Measurements from ENCODE around the gene KCNIP1.

Gene KCNIP1

DNA sequence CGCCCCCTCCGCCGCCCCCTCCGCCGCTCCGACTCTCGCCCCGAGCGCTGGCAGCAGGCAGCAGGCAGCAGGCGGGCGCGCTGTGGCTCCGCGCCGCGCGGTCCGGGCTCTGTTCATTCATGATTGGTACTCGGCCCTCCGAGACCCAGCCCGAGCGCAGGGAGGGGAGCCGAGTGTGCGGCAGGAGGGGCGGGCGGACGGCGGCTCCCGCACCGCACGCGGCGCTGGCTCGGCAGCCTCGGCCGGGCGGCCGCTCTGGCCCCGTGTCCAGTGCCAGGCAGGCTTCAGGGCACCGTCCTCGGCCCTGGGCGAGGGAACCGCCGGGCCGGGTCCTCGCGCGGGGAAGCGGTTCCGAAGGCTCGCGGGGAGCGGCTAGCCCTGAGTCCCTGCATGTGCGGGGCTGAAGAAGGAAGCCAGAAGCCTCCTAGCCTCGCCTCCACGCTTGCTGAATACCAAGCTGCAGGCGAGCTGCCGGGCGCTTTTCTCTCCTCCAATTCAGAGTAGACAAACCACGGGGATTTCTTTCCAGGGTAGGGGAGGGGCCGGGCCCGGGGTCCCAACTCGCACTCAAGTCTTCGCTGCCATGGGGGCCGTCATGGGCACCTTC lies at the start of gene KCNIP1:
KCNIP1 (plus strand) TSS at position 31 of the 607 bp plus-strand sequence.
- peak; percentile 60 for DNase-seq (ENCODE audit: low spot score)

DNA sequence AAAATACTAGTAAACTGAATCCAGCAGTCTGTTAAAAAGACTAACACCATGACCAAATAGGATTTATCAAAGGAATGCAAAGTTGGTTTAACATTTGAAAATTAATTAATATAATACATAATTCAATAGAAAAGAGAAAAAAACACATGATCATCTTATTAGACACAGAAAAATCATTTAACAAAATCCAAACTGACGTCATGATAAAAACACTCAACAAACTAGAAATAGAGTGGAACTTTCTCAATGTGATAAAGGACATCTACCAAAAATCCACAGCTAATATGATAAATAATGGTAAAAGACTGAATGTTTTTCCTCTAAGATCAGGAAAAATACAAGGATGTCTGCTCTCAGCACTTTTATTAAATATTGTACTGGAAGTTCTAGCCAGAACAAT lies 40.4 kb upstream of the KCNIP1 start:
- no peak for DNase-seq (ENCODE audit: low spot score)

DNA sequence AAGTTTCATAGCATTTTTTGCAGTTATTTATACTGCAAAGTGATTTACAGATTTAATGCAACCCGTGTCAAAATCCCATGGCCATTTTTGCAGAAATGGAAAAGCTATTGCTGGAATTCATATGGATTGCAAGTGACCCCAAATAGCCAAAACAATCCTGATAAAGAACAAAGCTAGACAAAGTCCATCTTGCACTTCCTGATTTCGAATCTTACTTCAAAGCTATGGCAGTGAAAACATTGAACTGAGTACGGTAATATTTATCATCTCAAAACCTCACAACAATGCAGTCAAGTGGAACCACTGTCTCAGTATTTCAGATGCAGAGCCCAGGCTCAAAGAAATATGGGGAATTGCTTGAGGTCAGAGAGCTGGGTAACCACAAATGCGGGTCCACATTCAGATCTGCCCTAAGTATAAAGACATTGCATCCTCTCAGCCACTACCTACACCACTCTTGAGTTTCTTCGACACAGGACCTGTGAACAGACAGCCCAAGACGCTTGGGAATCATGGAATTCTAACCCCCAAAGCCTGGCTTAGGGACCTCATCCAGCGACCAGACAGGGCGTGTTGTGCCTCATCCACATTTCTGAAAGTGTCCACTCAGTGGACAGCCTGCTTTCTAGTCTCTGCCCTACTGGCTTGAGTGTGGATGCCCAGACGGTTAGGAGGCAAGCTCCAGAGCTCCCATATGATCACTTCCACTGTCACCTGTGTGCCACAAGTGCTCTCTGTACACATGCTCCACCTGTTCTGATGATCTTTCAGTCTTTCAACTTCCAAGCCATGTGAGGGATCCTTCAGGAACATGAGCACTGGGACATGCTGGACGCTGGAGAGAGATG lies 39.3 kb upstream of the KCNIP1 start:
- no peak for DNase-seq (ENCODE audit: low spot score)

DNA sequence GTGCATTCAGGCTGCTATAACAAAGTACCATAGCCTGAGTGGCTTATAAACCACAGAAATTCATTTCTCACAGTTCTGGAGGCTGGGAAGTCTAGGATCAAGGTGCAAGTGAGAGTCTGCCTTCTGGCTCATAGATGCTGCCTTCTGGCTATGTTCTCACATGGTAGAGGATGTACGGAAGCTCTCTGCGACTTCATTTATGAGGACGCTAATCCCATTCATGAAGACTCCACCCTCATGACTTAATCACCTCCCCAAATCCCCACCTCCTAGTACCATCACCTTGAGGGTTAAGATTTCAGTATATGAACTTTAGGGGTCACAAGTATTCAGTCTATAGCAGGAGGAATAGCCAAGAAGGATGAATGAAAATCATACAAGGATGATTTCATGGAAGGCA lies 37.3 kb upstream of the KCNIP1 start:
- no peak for DNase-seq (ENCODE audit: low spot score)

DNA sequence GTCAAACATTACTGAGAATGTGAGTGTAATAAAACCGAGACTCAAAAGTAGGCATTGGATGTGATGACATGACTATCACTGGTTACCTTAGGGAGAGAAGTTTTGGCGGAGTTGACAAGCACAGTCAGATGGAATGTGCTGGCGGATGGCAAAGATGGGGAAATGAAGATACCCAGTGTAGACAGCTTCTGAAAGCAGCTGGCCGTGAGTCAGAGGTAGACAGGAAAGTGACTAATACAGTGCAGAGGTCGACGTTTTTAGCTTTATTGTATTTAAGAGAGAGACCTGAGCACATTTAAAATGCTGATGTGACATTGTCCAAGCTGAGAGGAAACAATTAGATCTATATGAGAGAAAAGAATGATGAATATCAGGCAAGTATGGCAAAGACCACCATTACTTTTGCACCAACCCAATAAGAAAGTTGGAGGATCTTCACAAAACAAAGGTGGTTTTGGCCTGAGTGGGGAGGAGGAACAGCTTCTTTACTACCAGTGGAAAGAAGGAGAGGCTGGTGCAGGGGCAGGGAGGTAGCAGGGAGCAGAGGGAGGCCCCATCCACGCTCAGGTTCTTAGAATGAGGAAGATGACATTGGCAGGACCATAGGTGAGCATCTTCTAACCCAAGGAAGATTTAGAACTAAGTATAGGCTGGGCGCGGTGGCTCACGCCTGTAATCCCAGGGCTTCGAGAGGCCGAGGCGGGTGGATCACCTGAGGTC lies 36.7 kb upstream of the KCNIP1 start:
- DNase-seq (ENCODE audit: low spot score) = peak; percentile 86

DNA sequence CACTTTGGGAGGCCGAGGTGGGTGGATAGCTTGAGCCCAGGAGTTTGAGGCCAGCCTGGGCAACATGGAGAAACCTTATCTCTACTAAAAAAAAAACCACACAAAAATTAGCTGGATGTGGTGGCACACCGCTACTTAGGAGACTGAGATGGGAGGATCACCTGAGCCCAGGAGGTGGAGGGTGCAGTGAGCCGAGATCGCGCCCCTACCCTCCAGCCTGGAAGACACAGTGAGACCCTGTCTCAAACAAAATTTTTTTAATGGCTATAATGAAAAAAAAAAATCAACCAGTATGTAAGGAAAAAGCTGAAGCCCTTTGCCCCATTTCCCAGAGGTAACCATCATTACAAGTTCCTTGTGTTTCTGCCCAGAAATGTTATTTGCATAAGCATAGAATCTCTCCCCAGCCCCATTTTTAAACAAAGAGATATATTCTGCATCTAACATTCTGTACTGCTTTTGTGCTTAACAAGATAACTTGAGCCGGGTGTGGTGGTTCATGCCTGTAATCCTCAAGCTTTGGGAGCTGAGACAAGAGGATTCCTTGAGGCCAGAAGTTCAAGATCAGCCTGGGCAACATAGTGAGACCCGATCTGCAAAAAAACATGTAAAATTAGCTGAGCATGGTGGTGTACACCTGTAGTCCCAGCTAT lies 35.1 kb upstream of the KCNIP1 start:
- DNase-seq (ENCODE audit: low spot score) = no peak

DNA sequence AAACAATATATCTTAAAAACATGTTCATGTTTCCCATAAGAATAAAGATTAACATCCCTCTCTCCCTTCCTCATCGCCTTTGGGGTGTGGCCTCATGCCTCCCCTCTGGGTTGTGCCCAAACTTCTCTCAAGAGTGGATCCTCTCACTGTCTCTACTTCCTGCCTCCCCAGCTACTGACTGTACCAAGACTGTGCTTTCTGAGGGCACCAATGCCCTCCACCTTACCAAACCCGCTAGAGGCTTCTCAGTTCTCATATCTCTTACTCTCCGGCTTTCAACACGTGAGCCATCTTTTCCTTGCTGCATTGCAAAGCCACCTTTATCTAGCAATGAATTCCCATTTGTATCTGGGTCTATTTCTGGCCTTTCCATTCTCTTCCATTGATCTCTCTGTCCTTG lies 34.4 kb upstream of the KCNIP1 start:
- no peak for DNase-seq (ENCODE audit: low spot score)

DNA sequence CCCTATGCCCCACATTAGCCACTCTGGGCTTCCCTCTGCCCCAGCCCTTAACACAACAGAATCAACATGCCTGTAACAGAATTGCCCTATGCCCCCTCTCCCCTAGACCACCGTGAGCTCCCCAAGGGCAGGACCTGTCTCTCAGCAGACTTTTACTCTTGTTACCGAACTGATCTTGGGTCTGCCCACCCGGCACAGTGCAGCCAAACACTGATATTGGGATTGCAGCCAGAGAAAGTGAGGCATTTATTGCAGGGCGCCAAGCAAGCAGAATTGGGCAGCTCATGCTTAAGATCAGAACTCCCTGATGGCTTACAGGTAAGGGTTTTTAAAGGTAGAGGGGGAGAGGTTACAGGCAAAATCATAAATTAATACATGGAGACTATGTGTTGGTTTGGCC lies 33.5 kb upstream of the KCNIP1 start:
- DNase-seq (ENCODE audit: low spot score) = no peak

DNA sequence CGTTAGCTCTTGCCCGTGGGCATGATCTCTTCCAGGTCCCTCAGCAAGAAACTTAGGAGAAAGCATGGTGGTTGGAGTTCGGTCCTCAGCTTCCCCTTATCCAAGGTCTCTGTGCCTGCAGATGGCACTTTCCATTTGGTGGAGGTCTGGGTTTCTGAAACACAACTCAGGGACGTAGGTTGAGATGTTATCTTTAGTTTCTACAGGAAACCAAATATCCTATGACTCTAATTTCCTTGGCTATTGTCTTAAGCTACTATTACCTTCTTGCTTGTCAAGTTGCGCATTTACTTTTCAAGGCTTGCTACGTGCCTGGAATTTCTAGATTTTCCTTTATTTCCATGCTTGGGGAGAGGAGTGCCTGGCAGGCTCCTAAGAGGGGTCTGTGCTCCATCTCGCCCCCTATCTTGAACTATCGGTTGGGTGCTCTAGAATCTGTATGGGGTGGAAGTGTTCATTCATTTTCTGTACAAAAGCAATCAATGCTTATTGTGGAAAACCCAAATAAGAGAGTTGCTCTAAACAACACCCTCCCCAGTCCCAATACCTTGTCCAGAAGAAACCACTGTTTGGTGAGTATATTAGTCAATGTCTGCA lies 32.9 kb upstream of the KCNIP1 start:
- DNase-seq (ENCODE audit: low spot score) = no peak

DNA sequence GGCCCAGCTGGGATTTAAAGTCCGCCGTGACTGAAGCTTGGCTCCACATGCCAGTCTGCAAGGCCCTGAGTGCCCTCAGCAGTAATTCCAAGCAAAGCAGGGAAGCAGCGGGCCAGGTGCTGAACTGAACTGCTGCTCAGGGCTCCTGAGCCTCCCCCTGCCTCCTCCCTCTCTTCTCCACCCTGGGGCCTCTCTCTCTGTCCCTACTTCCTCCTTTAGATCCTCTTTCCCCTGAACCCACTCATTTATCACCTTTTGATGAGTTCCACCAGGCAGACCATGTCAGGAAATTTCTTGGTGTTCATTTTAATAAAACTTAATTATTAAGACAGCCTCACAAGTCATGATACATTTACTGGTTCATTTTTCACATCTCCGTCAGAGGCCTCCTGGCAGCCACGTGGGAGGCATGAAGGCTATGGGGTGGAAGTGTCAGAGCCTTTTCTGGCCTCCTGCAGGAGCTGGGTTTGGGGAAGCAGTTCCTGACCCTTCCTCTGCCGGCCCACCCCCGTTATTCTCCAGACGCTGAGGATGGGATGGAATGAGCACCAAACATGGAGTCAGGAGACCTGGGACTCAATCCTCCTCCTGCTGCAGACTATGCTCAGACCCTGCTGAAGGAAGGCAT lies 32.2 kb upstream of the KCNIP1 start:
- DNase-seq (ENCODE audit: low spot score) = no peak

DNA sequence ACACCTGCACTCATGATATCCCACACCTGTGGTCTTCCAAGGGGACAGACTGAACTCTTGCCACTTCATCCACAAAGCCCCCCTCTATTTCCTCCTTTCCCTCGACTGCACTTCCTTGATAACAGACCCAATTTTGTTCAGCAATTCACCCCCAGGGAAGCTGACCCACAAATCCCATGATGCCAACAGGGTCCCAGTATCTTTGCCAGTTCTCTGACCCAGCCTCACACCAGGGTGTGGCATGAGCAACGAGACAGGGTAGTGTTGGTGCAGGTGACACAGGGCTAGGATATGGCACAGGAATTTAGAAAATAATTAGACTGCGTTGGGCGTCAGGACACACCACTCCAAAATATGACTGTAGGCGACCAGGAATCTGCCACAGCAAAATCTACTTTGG lies 30.2 kb upstream of the KCNIP1 start:
- no peak for DNase-seq (ENCODE audit: low spot score)

DNA sequence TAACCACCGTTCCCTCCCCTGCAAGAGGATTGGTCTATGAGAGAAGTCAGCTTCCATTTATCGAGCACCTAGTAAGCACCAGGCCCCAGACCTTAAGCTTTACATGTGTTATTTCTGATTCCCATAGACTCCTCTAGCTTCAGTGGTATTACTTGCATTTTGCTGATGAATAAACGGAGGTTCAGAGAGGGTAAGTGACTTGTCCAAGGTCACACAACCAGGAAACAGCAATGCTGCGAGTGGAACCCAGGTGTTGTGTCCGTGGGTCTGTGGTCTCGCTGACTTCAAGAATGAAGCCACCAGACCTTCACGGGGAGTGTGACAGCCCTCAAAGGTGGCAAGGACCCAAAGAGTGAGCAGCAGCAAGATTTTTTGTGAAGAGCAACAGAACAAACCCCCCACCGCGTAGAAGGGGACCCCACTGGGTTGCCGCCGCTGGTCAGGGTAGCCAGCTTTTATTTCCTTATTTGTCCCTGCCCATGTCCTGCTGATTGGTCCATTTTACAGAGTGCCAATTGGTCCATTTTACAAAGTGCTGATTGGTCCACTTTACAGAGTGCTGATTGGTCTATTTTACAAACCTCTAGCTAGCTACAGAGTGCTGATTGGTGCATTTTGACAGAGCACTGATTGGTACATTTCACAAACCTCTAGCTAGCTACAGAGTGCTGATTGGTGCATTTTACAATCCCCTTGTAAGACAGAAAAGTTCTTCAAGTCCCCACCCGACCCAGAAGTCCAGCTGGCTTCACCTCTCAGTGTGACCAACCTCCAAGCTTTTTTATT lies 29.1 kb upstream of the KCNIP1 start:
- no peak for DNase-seq (ENCODE audit: low spot score)

DNA sequence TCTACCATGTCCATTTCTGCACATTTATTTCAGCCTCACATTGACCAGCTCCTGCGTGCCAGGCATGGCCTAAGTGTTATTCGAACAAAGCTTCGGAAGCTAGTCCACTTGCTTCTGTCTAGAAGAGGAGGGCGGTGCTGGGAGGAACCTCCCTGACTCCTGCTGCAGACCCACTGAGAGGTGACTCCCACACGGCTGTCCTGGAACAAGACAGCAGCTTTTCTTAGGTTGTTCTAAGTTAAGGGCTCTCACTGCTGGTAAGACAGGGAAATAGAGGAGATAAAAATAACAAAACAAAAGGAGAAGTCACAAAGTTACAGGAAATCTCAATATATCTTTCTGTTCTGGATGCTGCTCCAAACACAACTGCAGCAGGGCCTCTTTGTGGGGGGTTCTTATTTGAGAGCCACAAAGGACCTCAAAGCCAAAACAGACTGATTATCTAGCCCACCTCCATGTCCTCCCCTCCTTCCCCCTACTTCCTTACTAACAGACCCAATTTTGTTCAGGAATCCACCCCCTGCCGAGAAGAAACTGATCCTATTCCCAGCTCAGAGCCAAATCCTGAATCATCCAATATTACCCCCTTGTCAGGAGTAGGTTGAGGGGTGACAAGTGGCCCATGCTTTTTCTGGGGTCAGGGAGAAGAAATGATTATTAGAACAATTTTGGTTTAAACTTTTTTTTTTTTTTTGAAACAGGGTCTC lies 28.4 kb upstream of the KCNIP1 start:
- DNase-seq (ENCODE audit: low spot score) = no peak

DNA sequence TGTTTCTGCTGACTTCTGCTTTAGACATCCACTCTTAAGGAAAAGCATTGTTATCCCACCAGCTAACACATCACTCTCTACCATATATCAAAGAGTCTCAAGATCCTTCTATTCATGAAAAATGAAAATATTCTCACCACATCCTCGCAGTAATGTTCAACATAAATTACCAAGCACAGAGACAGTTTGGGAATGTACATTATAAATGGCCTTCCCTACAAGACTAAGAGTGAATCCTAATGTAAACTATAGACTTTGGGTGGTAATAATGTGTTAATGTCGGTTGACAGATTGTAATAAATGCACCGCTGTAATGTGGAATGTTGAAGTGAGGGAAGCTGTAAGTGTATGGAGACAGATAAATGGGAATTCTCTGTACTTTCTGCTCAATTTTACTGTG lies 27.1 kb upstream of the KCNIP1 start:
- DNase-seq (ENCODE audit: low spot score) = no peak

DNA sequence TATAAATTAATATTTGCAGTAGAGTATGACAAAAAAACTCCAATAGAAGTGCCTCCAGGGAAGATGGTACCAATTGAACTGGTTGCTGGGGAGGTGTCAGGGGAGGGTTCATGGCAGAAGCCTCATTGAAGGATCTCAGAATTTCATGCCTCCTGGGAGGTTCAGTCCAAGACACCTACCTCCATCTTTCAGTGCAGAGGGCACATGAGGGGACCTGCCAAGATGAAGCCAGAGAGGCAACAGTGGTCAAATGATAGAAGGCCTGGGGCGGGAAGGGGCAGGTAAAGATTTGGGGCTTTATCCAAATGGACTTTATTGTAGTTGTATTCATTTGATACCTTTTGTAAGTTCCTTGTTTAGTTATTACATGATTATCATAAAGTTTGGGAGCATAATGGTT lies 25.9 kb upstream of the KCNIP1 start:
- DNase-seq (ENCODE audit: low spot score) = no peak

DNA sequence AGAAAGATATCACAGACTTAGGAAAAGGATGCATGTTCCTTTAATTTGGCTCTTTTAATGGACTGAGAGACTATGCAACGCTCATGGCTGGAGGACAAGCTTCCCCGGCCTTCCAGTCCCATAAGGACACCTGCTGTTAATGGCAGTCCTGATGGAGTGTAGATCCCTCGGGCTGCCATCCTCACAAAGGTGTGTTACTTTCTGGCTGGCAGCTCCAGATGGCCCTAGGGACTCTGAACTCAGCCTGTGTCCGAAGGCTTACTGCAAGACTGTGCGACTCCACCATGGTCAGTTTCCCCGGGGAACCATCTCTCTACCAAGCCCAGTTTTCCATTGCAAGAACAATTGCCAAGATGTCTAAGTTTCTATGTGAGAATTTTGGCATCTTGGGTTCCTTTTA lies 25.5 kb upstream of the KCNIP1 start:
- no peak for DNase-seq (ENCODE audit: low spot score)

DNA sequence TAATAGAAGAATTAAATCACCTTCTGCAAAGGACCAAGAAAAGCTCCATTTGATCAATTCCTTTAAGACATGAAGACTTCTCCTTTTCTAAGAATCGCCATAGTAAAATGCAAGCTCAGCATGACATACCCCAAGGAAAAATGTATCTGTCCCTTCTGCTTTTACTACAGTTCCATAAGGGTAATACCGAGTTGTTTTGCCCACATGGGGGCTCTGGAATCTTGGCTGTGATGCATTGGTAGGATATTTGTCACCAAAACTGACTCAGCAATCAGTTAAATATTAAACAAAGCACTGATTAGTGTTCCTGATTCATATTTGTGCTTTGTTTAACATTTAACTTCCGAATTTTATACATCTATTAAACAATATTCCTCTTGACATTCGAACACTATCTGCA lies 24.3 kb upstream of the KCNIP1 start:
- DNase-seq (ENCODE audit: low spot score) = no peak

DNA sequence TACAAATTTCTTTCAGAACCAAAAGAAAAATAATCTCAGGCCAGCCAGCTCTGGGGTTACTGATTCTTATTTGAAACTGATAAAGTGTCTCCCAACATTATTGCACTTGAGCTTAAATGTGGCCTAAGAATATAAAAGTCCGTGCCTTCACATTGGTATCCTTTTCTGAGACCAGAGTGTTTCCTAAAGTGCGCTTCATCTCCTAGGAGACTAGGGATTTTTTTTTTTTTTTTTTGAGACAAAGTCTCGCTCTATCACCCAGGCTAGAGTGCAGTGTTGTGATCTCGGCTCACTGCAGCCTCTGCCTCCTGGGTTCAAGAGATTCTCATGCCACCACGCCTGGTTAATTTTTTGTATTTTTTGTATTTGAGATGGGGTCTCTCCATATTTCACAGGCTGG lies 23.6 kb upstream of the KCNIP1 start:
- no peak for DNase-seq (ENCODE audit: low spot score)

DNA sequence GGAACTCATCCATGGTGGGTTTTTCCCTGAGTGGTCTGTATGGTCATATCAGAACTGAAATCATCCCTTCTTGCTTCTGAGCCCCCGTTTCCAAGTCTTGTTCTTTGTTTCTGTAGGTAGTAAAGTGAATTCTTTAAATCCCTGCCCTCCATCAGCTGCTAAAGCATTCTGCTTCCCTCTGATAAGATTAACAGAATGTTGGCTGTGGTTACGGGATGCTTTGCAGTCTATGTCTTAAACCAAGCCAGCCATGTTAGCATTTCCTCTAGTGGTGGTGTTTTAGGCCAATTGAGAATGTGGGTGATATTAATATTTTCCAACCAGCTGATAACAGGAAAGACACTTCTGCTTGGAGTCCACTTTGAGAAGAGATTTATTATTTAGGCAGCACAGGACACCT lies 22.0 kb upstream of the KCNIP1 start:
- no peak for DNase-seq (ENCODE audit: low spot score)

DNA sequence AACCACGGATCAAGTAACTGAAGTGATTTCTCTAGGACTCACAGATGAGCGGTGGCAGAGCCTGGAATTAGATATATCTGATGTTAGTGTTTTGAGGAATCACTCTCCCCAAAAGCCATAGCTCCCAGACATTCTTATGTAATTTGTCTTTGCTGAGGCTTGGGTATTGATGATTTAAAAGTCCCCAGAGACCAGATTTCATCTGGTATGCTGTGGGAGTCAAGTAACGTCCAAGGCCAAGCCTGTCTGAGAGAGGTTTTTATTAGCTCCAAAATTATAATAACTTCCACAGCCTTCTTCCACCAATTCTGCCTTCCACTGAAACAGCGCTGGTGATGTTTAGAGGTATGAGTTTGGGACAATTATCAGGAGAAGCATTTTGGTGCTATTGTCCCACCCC lies 21.3 kb upstream of the KCNIP1 start:
- DNase-seq (ENCODE audit: low spot score) = peak; percentile 64
